AG09319 (cell line): ENCODE data around the gene MAP3K10.

Experiments
- DNase-seq: peaks from one replicate; pipeline ENCODE4 v3.0.0-alpha.2; 2010; ENCODE audit warnings: low read depth; ENCODE audit errors: extremely low read depth
- CTCF ChIP-seq: IDR thresholded peaks from 2 replicates; pipeline ENCODE4 v1.5.1; 2011; ENCODE audit warnings: low read depth, mild to moderate bottlenecking, inconsistent platforms, low read length, moderate library complexity

The MAP3K10 gene

GRCh38 chr19:40198272-40198990 lies 7.2 kb downstream of the MAP3K10 start:
- no peak for DNase-seq
- TF ChIP-seq CTCF = no peak

- TF ChIP-seq CTCF = no peak
- DNase-seq = no peak
Observed at GRCh38 chr19:40200341-40201099, 9.3 kb downstream of the MAP3K10 start.

- no peak for TF ChIP-seq CTCF
- DNase-seq = no peak
Observed at GRCh38 chr19:40204381-40204780, 13.2 kb downstream of the MAP3K10 start.

- DNase-seq = no peak
- TF ChIP-seq CTCF = no peak
Observed at GRCh38 chr19:40205760-40206159, 14.5 kb downstream of the MAP3K10 start.

- TF ChIP-seq CTCF = no peak
- no peak for DNase-seq
Observed at GRCh38 chr19:40208602-40209001, 17.4 kb downstream of the MAP3K10 start.

- no peak for TF ChIP-seq CTCF
- no peak for DNase-seq
Observed at GRCh38 chr19:40210889-40211288, 19.7 kb downstream of the MAP3K10 start.

- no peak for DNase-seq
- no peak for TF ChIP-seq CTCF
Observed at GRCh38 chr19:40213251-40213829, 22.1 kb downstream of the MAP3K10 start.
